Purkinje cell (primary cell): Measurements from ENCODE around the gene SYS1. TPM values are rescaled to one million over a fixed set of nuclear protein-coding genes. Genes with fewer than 3 reads are reported as not detected.

Experiments used
- polyA plus RNA-seq: library from polyadenylated mRNA; unstranded; fragments of >200 nt; fragmentation: Nextera tagmentation; gene quantifications from 2 replicates; pipeline ENCODE4 v1.2.1, GENCODE V29; 2014

Gene SYS1
- 21.0 and 36.5 TPM in 2 replicates for polyA plus RNA-seq

DNA sequence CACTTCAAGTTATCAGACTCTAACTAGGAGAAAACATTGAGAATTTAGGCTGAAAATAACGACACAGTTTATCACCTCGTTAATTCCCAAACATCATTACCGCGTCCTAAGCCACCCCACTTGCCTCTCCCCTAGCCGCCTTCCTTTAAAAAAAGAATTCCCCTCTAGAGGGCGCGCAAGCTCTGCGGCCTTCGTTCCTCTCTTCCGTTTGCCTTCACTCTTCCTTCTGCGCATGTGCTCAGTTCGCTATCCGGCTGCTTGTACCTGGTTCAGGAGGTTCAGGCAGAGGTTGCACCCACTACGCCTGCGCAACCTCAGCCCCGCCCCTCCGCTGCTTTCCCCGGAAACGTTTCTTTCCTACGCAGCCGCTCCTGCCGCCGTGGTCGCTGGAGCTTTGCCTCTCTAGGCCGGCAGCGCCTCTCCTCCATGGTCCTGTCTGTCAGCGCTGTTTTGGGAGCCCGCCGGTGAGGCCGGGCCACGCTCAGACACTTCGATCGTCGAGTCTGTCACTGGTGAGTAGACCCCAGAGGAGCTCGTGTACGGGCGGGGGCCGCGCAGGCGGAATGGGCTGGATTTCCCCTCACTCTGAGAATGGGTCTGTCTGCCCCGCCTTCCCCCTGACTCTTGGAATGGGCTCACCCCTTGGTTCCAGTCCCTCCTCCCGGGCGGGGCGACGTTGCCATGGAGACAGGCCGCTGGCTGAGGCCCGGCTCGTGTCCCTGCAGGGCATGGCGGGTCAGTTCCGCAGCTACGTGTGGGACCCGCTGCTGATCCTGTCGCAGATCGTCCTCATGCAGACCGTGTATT, at the start of gene SYS1:
Gene SYS1, plus strand, starts transcription at position 353 of the 807 bp plus-strand sequence. Its CDS starts 376 bp downstream, at position 729.

DNA sequence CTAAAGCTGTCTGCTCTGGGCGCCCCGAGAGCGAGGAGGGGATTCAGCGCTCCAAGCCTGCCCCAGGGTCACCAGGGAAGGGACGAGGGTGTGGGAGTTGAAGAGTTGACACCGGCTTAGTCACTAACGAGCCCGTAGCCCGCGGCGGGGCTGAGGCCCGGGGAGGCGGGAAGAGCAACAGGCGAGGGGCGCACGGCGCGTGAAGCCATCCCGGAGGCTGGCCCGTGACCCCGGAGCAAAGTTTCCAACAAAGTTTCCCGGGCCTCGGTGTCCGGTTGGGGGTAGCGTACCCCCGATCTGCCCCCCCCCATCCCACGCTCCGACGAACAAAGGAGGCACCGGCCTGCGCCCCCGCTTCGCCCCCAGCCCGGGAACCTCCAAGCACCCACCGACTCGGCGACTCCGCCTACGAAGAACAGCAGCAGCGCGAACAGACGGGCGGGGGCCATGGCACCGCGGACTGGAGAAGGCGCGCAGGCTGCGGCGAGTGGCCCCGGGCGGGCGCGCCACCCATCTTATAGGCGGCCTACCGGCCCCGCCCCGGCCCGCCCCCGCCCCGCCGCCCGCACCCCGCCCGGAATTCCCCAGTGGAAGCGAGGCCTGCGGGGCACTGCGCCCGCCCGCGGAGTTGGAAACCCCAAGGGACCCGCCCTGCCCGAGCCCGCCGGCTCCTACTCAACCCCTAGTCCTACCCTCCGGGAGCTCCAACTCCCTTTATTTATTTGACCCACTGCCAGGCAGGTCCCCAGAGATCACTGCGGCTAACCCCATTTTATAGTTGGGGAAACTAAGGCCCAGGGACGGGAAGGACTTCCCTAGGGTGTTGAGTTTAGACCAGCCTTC, 14.8 kb upstream of the SYS1 start, which contains the start of gene SDC4:
Gene SDC4, minus strand, starts transcription at position 489 of the 843 bp plus-strand sequence. Its CDS starts 40 bp downstream, at position 449.

DNA sequence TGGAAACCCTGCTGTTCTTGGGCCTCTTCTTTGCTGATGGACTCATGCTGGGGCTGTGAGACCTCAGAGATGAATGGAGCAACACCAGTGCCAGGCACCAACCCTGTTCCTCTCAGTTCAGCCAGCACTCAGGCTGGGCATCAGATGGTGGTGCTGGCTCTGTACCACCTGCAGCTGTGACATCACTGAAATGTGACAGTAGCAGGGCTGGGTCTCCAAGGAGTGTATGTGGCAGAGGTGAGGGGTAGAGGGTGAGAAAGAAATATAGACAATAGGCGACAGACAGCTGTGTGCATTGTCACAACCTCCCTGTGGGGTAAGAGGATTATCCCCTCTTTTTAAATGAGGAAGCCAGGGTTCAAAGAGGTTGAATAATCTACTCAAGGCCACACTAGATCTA, 15.2 kb downstream of the SYS1 start, which contains the start of gene TP53TG5:
Gene TP53TG5, minus strand, starts transcription at position 135 of the 400 bp plus-strand sequence. Its CDS starts 89 bp downstream, at position 46.

DNA sequence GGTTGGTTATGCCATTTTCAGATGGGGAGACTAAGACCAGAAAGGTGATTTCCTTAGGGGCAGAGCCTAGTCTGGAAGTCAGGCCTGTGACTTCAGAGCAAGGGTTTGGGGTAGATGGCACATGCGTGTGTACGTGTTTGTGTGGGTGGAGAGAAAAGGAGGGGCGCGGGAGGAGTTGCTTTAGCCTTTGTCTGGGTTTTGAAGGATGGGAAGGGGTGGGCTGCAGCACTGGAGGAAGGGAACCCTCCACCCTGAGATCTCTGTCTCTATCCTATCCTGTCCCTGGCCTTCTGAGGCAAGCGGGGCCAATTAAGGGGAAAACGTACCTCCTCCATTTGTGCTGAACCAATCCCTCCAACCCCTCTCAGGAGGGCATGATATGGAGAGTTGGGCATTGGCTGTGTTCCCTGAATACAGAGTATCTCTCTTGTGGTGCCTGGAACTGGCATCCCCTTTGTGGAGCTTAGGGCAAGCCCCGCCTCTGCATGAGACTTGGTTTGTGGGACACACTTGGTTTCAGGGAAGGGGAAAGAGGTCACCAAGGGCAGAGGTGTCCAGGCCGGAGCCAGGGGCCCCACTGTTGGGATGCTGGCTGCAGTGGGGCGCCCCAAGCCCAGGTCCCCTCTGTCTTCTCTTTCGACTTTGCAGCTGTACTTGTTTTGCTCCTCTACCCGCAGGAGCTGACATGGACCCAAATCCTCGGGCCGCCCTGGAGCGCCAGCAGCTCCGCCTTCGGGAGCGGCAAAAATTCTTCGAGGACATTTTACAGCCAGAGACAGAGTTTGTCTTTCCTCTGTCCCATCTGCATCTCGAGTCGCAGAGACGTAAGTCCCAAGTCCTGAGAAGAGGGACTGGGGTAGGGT, 45.1 kb downstream of the SYS1 start, which contains the start of gene DBNDD2:
Gene DBNDD2, plus strand, starts transcription at position 507 of the 863 bp plus-strand sequence. Its CDS starts 179 bp downstream, at position 686.

DNA sequence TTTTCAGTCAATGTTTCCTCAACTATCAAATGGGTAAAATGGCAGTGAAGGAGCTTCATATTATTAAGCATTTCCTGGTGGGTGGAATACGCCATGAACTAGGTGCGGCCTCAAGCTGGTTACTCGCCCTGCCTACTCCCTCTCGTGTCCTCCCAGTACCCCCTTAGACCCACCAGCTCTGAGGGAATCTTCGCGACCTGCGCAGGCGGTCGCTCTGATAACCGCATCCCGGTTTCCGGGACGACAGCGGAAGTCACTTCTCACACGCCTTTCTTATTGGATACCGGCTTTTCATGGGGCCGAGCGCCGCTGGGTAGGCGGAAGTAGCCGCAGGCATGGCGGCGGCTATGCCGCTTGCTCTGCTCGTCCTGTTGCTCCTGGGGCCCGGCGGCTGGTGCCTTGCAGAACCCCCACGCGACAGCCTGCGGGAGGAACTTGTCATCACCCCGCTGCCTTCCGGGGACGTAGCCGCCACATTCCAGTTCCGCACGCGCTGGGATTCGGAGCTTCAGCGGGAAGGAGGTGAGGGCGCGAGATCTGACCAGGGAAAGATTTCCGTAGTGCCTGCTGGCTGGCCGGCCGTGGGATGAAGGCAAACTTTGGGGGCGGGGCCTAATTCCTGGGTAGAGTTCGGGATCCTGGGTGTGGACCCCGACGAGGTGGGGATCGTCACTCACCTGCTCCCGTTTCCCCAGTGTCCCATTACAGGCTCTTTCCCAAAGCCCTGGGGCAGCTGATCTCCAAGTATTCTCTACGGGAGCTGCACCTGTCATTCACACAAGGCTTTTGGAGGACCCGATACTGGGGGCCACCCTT, 53.1 kb downstream of the SYS1 start, which contains the start of gene PIGT:
Gene PIGT, plus strand, starts transcription at position 320 of the 816 bp plus-strand sequence. Its CDS starts 16 bp downstream, at position 336.

Other genes with a start within 250 kb of the SYS1 start
- gene WFDC5, start 248.0 kb upstream of the SYS1 start, polyA plus RNA-seq, result not detected in 2 replicates
- gene WFDC12, start 238.7 kb upstream of the SYS1 start, polyA plus RNA-seq, result not detected in 2 replicates
- gene PI3, start 188.3 kb upstream of the SYS1 start, polyA plus RNA-seq, result not detected in 2 replicates
- not detected in 2 replicates for gene SEMG1, start 156.1 kb upstream of the SYS1 start, polyA plus RNA-seq
- not detected in 2 replicates for gene SEMG2, start 141.8 kb upstream of the SYS1 start, polyA plus RNA-seq
- gene SLPI, start 108.6 kb upstream of the SYS1 start, polyA plus RNA-seq, result not detected in 2 replicates
- gene RBPJL, start 56.3 kb upstream of the SYS1 start, polyA plus RNA-seq, result not detected in 2 replicates
- gene MATN4, start 54.9 kb upstream of the SYS1 start, polyA plus RNA-seq, result not detected in 2 replicates
- 0.42 and 0.70 TPM in 2 replicates for gene SDC4, start 14.7 kb upstream of the SYS1 start, polyA plus RNA-seq
- 2.1 and 3.8 TPM in 2 replicates for gene TP53TG5, start 15.2 kb downstream of the SYS1 start, polyA plus RNA-seq
- gene DBNDD2, start 45.1 kb downstream of the SYS1 start, polyA plus RNA-seq, result 608 and 690 TPM in 2 replicates
- gene PIGT, start 53.0 kb downstream of the SYS1 start, polyA plus RNA-seq, result 386 and 507 TPM in 2 replicates
- gene WFDC2, start 106.6 kb downstream of the SYS1 start, polyA plus RNA-seq, result 4.3 and 6.1 TPM in 2 replicates
- gene SPINT3, start 152.5 kb downstream of the SYS1 start, polyA plus RNA-seq, result not detected in 2 replicates
- gene WFDC6, start 176.3 kb downstream of the SYS1 start, polyA plus RNA-seq, result not detected in 2 replicates
- not detected in 2 replicates for gene EPPIN, start 184.2 kb downstream of the SYS1 start, polyA plus RNA-seq
- not detected in 2 replicates for gene WFDC8, start 216.1 kb downstream of the SYS1 start, polyA plus RNA-seq